SW480 (cell line): Measurements from ENCODE around the gene HKDC1.
"Not testable (repeated sequence)": the region's sequence is repeated elsewhere in the genome, so short reads cannot be mapped to it uniquely, and the experiment has no call there.

Experiments
- DNase-seq: peaks from one replicate; pipeline ENCODE4 v3.0.0-alpha.2; 2016; ENCODE audit warnings: low spot score

HKDC1 gene

DNA sequence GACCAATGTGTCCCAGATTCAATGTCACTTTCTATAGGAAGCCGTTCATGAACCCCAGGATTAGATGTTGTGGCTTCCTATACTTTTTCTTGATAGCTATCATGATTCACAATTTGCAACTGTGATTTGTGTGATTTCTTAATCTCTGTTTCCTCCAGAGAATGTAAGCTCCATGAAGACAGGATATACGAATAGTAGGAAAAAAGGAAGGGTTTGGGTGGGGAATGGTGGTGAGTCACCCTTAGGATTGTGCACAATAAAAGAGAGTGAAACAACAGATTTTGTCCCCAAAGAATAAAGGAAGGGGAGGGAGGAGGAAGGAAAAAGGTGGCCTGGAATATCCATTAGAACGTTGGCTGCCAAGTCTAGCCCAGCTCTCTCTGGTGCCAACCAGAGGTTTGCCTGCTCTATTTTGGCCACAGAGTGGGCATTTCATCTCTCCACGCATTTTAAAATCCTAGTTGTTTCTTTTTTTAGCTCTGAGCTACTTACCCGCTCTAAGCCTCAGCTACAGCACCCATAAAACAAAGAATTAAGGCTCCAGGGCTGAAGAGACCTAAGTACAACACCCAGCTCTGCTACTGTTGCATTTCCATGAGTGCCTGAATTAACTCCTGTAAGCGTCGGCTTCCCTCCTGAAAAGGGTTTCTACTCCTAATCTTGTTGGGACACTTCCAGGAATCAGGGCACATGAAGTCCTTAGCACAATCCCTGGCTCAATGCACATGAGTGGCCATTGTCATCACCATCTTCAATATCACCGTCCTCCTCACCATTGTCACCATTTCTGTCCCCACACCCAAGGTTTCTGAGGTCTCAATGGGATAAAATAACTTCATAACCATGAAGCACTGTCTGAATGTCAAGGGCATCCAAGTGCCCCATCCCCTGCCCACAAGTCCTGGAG is 61.6 kb downstream of the HKDC1 start:
- DNase-seq, result no peak

DNA sequence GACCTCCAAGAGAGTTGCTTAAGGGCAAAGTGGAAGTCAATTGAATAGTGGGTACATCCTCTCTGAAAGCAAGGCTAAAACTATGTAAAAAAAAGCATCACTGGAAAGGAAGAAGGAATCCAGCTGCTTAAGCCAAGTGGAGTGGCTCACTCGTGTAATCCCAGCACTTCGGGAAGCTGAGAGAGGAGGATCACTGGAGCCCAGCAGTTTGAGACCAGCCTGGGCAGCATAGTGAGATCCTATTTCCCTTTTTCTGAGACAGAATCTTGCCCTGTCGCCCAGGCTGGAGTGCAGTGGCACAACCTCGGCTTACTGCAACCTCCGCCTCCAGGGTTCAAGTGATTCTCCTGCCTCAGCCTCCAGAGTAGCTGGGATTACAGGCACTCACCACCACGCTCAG is 64.3 kb downstream of the HKDC1 start:
- not testable (repeated sequence) for DNase-seq

DNA sequence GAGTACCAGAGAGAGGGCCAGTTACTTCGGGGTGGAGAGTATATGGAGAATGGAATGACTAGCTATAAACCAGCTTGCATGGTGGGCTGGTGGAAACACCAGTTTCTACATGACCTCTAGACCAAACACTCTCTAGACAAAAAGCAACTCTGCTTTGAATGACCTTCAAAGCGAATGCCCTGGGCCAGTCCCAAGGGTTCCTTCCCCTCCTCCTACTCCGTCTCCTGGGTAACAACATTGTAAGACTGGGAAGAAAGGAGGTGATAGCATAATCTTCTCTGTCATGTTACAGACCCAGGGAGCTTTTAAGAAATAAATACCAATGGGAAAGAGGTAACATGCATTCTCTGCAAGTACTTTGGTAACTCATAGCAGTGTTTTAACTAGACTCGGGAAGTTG is 65.6 kb downstream of the HKDC1 start:
- no peak for DNase-seq

DNA sequence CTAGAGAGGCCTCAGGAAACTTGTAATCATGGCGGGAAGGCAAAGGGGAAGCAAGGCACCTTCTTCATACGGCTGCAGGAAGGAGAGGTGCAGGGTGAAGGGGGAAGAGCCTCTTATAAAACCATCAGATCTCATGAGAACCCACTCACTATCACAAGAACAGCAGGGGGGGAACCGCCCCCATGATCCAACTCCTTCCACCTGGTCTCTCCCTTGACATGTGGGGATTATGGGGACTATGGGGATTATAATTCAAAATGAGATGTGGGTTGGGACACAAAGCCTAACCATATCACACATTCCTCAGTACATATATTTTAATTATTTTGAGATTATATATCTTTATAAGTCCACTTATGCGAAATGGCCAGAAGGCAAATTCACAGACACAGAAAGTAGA is 67.0 kb downstream of the HKDC1 start:
- no peak for DNase-seq

DNA sequence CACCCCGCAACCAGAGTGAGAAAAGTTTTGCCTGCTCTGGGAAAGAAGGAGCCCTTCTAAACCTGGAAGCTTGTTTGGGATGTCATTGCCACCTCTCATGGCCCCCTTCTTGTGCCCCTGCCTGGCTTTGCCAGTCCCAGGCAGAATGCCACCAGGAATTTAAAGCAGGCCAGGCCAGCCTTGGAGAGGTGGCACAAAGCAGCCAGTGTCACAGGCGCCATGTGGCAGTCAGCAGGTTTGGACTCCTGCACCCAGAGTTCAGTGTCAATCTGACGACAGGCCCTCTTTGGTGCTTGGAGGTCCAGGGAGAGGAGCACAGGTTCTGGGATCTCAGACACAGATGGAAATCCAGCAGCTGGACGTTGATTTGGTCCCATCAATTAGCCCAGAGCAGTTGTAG is 70.9 kb downstream of the HKDC1 start:
- DNase-seq, result no peak

DNA sequence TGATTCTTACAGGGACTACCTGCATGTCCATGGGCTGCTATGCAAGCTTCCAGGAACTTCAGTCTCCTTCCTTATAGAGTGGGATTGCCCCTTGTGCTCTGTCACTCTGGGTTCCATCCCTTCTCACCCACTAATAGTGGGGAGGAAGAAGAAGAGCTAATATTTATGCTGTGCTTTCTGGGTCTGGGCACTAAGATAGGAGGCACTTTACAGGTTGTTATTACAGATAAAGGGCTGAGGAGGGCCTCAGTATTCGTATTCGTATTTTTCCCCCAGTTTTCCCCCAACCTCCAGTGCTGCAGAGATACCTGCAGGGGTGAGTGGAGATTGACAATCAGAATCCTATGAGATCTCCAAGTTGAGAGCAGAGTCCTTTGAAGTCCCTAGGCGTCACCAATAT is 72.3 kb downstream of the HKDC1 start:
- no peak for DNase-seq

DNA sequence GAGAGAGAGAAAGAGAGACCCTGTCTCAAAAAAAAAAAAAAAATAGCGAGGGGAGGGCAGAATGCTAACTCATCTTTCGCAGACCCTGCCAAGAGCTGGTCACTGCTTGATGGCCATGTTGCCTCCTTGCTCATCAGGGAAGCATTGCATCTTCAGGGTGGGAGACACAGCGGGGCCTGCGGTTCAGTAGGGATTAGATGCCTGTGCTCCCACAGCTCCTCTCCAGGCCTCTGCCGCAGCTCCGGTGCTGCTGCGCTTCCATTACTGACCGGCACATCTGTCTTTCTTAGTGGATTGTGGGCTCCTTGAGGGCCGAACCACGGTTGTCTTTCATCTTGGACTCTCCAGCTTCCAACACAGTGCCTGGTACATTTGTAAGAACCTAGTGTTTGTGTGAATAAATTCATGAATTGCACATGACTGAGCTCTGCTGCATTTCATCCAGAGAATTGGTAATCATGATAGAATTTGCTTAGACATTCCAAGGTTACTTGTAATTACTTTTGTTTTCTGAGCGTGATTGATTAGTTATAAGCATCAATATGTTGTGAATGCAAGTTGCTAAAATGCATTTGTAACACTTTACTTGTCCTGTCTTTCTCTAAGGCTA is 75.0 kb downstream of the HKDC1 start:
- DNase-seq, result no peak

DNA sequence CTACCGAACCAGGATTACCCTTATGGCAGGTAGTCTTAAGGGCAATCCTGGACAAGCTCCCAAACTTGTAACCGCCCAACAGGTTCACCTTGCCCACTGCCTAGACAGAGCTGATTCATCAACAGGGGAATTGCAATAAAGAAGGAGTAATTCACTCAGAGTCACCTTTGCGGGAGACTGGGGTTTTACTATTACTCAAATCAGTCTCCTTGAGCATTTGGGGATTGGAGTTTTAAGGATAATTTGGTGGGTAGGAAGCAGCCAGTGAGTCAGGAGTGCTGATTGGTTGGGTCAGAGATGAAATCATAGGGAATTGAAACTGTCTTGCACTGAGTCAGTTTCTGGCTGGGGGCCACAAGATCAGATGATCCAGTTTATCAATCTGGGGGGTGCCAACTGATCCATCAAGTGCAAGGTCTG is 83.5 kb downstream of the HKDC1 start:
- no peak for DNase-seq

DNA sequence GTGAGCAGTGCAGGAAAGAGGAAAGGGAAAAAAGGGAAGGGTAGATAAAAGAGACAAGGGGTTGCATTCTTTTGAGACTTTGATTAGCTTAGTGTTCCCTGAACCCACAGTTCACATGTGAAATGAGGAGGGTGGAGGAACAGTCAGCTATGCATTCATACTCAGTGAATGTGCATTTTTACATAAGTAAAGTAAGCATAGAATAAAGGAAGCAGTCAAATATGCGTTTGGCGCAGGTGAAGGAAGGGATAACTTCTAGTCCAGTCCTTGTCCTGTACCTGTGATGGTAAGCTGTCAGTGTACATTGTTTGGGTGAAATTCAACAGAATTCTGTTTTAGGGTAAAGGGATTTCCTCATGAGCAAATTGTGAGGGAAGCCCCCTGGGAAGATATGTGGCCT is 86.3 kb downstream of the HKDC1 start:
- DNase-seq, result no peak

DNA sequence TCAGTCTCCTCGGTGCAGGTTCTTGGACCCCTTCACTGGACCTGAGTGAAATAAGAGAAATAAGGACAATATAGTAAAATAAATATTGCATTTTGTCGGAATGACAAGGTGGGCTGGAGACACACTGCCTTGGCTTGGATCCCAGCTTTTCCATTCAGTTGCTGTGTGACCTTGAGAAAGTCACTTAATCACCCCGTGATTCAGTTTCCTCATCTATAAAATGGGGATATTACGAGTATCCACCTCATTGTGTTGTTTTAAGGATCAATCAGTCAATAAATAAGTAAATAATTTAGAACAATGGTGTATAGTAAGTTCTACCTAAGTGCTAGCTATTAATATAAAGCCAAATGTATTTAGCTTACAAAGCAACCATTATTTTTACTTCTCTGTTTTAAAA is 87.3 kb downstream of the HKDC1 start:
- DNase-seq, result no peak

DNA sequence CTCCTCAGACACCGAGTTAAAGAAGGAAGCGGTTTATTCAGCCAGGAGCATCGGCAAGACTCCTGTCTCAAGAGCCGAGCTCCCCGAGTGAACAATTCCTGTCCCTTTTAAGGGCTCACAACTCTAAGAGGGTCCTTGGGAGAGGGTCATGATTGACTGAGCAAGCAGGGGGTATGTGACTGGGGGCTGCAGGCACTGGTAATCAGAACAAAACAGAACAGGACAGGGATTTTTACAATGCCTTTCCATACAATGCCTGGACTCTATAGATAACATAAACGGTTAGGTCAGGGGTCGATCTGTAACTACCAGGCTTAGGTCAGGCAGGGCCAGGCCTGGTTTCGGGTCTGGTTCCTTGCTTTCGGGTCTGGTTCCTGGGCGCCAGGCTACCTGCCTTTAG is 88.2 kb downstream of the HKDC1 start:
- not testable (repeated sequence) for DNase-seq

DNA sequence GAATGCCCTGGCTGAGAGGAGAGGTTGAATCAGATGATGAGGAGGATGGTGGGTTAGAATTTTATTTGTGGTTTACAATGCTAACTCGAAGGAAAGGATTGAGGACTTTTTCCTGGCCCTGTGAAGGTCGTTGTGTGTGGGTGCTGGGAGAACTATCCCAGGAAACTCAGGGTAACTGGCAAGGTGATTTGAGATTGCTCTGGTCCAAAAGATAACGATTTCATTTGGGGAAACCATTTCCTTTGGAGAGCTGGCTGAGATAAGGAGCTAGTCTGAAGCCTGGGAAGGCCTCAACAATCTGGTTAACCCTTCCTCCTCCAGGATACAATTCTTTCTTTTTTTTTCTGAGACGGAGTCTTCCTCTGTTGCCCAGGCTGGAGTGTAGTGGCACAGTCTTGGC is 91.2 kb downstream of the HKDC1 start:
- DNase-seq, result no peak

DNA sequence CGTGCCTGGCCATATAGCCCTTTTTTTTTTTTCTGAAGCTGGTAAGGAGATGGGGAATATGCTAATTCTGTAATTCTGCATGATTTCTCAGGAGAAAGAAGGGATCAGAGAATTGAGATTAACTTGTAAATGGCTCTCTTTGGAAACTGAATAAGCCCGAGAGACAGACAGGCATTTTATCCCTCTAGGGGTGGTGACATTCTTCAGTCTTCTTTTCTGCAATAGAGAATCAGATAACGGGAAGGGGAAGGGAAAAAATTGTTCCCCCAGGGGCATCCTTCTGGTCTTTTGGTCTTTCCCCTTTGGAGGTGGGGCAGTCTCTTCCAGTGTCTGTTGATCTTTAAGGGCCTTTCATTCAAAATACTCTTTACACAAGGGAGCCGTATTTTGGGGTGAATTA is 92.4 kb downstream of the HKDC1 start:
- DNase-seq, result no peak

DNA sequence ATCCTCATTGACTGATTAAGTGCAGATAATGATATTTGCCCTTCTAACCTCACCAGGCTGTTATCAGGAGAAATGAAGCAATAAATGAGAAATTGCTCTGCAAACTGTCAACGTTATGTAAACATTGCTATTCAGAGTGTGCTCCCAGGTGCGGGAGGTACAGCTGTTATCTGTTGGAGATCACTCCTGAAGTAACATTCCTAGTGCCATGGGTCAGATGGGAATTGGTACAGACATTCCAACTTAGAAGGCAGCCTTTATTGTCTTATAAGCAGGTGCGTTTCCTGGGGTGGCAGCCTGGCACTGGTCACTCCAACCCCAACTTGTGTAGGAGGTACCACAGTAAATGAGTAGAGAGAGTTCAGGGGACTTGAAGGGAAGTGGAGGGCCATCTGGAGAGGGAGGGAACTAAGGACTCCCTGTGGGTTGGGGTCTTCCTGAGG is 95.0 kb downstream of the HKDC1 start:
- no peak for DNase-seq

DNA sequence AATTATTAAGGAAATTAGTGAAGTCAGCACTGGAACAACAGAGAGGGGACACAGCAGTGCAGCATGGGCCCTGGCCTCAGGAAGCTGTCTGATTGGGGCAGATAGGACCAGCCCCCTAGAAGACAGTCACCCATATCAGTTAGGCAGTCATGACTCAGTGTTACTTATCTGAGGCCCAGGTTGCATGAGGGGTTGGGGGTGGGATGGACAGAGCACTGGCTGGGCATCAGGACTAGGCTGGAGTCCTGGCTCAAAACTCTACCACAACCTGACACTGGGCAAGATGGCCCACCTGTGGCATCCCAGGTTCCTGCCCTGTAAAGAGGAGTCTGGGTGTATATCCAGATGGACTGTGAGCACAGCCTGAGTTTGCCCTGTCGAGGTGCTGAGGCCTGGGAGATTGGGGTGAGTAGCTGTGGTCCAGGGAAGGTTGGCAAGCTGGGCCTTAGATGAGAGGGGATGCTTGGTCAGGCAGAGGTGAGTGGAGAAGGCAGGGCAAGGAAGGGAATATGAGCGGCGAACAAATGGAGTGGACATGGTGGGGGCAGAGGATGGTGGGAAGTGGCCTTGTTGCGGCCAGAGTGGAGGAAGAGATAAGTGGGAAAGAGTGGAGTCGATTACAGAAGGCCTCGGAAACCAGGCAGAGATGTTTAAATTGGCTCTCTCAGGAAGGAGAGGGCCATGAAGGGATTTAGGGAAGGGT is 95.6 kb downstream of the HKDC1 start:
- no peak for DNase-seq

DNA sequence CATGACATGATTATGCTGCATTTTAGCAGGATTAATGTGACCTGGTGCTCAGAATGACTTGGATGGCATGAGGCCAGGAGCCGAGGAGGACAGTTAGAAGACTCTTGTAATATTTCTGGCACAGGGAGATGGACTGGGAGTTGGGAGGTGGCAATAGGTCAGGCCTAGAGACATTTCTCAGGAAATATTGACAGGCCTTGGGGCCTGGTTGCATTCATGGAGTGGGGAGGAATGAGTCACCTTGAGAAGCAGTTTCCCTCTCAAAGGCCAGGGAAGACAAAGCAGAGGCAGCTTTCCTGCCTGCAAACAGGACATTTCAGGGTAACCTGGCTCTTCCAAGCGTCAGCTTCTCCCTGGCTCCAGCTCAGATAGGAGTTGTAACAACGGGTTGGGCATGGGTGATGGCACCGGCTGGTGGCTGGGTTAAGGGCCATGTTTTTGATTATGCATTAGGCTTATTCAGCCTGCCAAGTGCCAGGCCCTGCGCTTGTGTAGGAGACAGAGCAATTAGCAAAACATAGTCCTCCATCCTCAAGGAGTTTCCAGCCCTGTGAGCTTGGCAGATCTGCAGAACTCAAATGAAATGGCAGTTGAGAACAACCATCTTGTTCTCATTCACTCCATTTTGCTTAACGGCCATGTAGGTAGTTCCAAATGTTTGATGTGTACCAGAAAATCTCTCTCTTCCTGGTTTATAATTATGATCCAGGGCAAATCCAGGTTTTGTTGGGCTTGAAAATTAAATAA is 96.4 kb downstream of the HKDC1 start:
- DNase-seq, result no peak
